HG02870 (cell line): ENCODE data around the gene POU6F2.

ENCODE experiments used
- ATAC-seq: cut with Tn5 transposase; IDR thresholded peaks from one replicate; pipeline ENCODE4 v1.9.1; 2021; ENCODE audit warnings: mild to moderate bottlenecking, moderate library complexity; ENCODE audit not compliant: unreplicated experiment

POU6F2 gene

GRCh38 chr7:39392151-39392550, 414.4 kb downstream of the POU6F2 start:
- no peak for ATAC-seq

GRCh38 chr7:39394105-39394680, 416.5 kb downstream of the POU6F2 start:
- ATAC-seq = no peak

- no peak for ATAC-seq
Observed at GRCh38 chr7:39399458-39399857, 421.7 kb downstream of the POU6F2 start.

- no peak for ATAC-seq
Observed at GRCh38 chr7:39399986-39400385, 422.3 kb downstream of the POU6F2 start.

GRCh38 chr7:39400836-39401235, 423.1 kb downstream of the POU6F2 start:
- ATAC-seq = no peak

- ATAC-seq = no peak
Observed at GRCh38 chr7:39402034-39402433, 424.3 kb downstream of the POU6F2 start.

- ATAC-seq = no peak
Observed at GRCh38 chr7:39404907-39405306, 427.2 kb downstream of the POU6F2 start.

GRCh38 chr7:39405581-39405980, 427.9 kb downstream of the POU6F2 start:
- ATAC-seq = no peak

GRCh38 chr7:39406467-39406866, 428.8 kb downstream of the POU6F2 start:
- ATAC-seq = no peak

- ATAC-seq = no peak
Observed at GRCh38 chr7:39407137-39407536, 429.4 kb downstream of the POU6F2 start.

GRCh38 chr7:39407723-39408122, 430.0 kb downstream of the POU6F2 start:
- ATAC-seq = no peak

GRCh38 chr7:39408906-39409305, 431.2 kb downstream of the POU6F2 start:
- ATAC-seq = no peak

GRCh38 chr7:39410582-39410981, 432.9 kb downstream of the POU6F2 start:
- no peak for ATAC-seq

- ATAC-seq = no peak
Observed at GRCh38 chr7:39413636-39414223, 436.0 kb downstream of the POU6F2 start.

- peak; percentile 77 for ATAC-seq
Observed at GRCh38 chr7:39414224-39415035, 436.7 kb downstream of the POU6F2 start.

GRCh38 chr7:39415091-39415787, 437.5 kb downstream of the POU6F2 start:
- ATAC-seq = no peak

- no peak for ATAC-seq
Observed at GRCh38 chr7:39416866-39417265, 439.2 kb downstream of the POU6F2 start.

GRCh38 chr7:39417642-39418041, 439.9 kb downstream of the POU6F2 start:
- ATAC-seq = no peak

GRCh38 chr7:39421251-39421650, 443.5 kb downstream of the POU6F2 start:
- no peak for ATAC-seq

- ATAC-seq = no peak
Observed at GRCh38 chr7:39421661-39422060, 444.0 kb downstream of the POU6F2 start.

GRCh38 chr7:39428221-39428620, 450.5 kb downstream of the POU6F2 start:
- ATAC-seq = no peak

GRCh38 chr7:39429421-39429820, 451.7 kb downstream of the POU6F2 start:
- ATAC-seq = no peak
